ENCODE measurements around the gene FAM181B. TPM values are rescaled to one million over a fixed set of nuclear protein-coding genes. Genes with fewer than 3 reads are reported as not detected.

Gene FAM181B
- total and polyA plus RNA-seq, 3 donors from 2014 or later, result 0.45 to 1.2 (median 1.1) TPM

DNA sequence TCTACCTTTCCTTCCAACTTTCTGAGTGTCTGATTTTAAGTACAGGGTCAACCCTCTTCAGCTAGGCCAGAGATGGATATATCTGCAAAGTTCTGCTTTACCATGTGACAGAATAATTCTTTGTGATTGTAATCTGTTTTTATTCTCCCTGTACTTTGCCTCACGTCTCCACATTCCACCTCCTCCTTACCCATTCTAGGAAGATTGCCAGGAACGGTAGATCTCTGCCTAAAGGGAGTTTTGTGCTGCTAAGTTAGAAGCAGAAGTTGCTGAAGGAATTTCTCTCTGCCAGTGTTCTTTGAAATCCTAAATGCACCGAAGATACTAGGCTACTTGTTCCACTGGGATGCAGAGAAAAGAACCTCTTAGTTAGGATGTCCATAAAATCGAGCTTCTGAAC lies 20.7 kb upstream of the FAM181B start:
- TF ChIP-seq, protein P1, sequence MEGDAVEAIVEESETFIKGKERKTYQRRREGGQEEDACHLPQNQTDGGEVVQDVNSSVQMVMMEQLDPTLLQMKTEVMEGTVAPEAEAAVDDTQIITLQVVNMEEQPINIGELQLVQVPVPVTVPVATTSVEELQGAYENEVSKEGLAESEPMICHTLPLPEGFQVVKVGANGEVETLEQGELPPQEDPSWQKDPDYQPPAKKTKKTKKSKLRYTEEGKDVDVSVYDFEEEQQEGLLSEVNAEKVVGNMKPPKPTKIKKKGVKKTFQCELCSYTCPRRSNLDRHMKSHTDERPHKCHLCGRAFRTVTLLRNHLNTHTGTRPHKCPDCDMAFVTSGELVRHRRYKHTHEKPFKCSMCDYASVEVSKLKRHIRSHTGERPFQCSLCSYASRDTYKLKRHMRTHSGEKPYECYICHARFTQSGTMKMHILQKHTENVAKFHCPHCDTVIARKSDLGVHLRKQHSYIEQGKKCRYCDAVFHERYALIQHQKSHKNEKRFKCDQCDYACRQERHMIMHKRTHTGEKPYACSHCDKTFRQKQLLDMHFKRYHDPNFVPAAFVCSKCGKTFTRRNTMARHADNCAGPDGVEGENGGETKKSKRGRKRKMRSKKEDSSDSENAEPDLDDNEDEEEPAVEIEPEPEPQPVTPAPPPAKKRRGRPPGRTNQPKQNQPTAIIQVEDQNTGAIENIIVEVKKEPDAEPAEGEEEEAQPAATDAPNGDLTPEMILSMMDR (IDR thresholded peaks at IDR 0.05), result no peak
- no peak for TF ChIP-seq POLR2A (IDR thresholded peaks at IDR 0.05)
- Histone ChIP-seq H3K36me3 (ENCODE audit: low read depth, missing control alignments) (no peaks in the 10 kb centered on the region), H3K27me3 (no peaks in the 10 kb centered on the region), H3K4me3 (no peak overlapping the region), H3K4me1 (peaks cover 5% of the 10 kb centered on the region), H3K9me3 (no peaks in the 10 kb centered on the region), H3K27ac (no peak overlapping the region)
- WGBS, 2 donors, result 39 to 53% methylated on average over 4 of the region's 4 CpGs
- no peak for DNase-seq
- intact Hi-C loops (cut with DNase I; ENCODE audit: low total_unique reads), result no loop called here

DNA sequence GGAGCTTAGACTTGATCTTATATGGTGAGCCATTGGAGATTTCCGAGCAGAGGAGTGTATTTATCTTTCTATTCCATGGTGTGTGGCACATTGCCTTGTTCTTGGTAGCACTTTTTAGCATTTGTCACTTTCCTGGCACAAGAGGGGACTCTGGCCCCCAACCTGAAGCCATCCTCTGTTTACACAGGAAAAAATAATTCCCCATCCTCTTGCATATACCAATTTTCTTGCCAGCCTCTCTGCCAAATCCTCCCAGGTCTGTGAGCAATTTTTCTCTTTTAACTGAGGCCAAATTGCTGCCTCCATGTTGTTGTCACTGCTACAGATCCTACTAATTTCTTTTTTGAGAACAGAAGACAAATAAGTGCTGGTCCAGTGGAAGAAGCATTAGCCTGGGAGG lies 20.3 kb upstream of the FAM181B start:
- no peak overlapping the region for H3K4me3 ChIP-seq
- TF ChIP-seq, protein P1 (IDR thresholded peaks at IDR 0.05), result no peak
- no peak for TF ChIP-seq POLR2A (IDR thresholded peaks at IDR 0.05)
- WGBS, 2 donors, result 81 to 89% methylated on average over 1 of the region's 1 CpG
- no peaks in the 10 kb centered on the region for H3K27me3 ChIP-seq
- DNase-seq, result no peak
- H3K27ac ChIP-seq, result no peak overlapping the region
- no peaks in the 10 kb centered on the region for H3K9me3 ChIP-seq
- H3K4me1 ChIP-seq, result peaks cover 5% of the 10 kb centered on the region
- no peaks in the 10 kb centered on the region for H3K36me3 ChIP-seq (ENCODE audit: low read depth, missing control alignments)
- intact Hi-C loops (cut with DNase I; ENCODE audit: low total_unique reads), result no loop called here

DNA sequence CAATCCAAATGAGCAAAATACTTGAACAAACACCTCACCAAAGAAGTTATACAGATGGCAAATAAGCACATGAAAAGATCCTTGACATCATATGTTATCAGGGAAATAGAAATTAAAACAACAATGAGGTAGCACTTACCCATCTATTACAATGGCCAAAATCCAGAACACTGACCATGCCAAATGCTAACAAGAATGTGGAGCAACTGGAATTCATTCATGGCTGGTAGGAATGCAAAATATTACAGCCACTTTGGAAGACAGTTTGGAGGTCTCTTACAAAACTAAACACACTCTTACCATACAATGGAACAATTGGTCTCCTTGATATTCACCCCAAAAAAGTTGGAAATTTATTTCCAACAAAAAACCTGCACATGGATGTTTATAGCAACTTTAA lies 19.1 kb upstream of the FAM181B start:
- H3K9me3 ChIP-seq, result no peaks in the 10 kb centered on the region
- no peak for TF ChIP-seq POLR2A (IDR thresholded peaks at IDR 0.05)
- TF ChIP-seq, protein P1 (IDR thresholded peaks at IDR 0.05), result no peak
- H3K4me1 ChIP-seq, result peaks cover 5% of the 10 kb centered on the region
- H3K27me3 ChIP-seq, result no peaks in the 10 kb centered on the region
- intact Hi-C loops (cut with DNase I; ENCODE audit: low total_unique reads), result no loop called here
- DNase-seq, result no peak
- H3K27ac ChIP-seq, result no peak overlapping the region
- no peak overlapping the region for H3K4me3 ChIP-seq
- H3K36me3 ChIP-seq (ENCODE audit: low read depth, missing control alignments), result no peaks in the 10 kb centered on the region

DNA sequence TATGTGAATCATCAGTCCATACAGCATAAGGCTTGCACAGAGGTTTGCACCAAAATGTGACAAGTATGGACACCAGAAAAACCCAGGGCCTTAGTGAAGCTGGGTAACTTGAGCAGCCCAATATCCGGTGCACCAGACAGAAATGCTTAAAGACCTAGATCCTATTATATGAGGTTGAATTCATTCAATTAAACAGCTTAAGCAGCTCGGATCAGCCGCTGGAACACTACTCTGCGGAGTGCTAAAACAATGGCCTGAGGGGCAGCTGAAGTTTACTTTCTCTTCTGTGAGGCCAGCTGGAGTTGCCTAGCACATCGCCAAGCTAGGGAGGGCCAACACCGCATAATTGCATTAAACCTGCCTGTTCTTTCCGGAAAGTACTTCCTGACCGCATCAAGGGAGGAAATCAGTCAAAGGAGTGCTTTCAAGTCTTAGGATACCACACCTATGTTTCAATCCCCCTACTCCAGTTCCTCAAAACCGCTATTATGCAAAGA lies 17.0 kb upstream of the FAM181B start:
- 72 to 74% methylated on average over 9 of the region's 9 CpGs for WGBS, 2 donors
- H3K27ac ChIP-seq, result no peak overlapping the region
- intact Hi-C loops (cut with DNase I; ENCODE audit: low total_unique reads), result no loop called here

DNA sequence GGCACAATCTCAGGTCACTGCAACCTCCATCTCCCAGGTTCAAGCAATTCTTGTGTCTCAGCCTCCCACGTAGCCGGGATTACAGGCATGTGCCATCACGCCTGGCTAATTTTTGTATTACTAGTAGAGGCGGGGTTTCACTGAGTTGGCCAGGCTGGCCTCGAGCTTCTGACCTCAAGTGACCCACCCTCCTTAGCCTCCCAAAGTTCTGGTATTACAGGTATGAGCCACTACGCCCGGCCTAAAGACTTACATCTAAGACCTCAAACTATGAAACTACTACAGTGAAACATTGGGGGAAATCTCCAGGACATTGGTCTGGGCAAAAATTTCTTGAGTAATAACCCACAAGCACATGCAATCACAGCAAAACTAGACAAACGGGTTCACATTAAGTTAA lies 13.8 kb upstream of the FAM181B start:
- 87% methylated on average over 8 of the region's 8 CpGs for WGBS, 2 donors
- intact Hi-C loops (cut with DNase I; ENCODE audit: low total_unique reads), result no loop called here
- H3K36me3 ChIP-seq (ENCODE audit: low read depth, missing control alignments), result no peaks in the 10 kb centered on the region
- H3K4me3 ChIP-seq, result no peak overlapping the region
- DNase-seq, result no peak
- TF ChIP-seq POLR2A (IDR thresholded peaks at IDR 0.05), result no peak
- TF ChIP-seq, protein P1 (IDR thresholded peaks at IDR 0.05), result no peak
- no peaks in the 10 kb centered on the region for H3K4me1 ChIP-seq
- H3K9me3 ChIP-seq, result no peaks in the 10 kb centered on the region
- H3K27ac ChIP-seq, result no peak overlapping the region
- no peaks in the 10 kb centered on the region for H3K27me3 ChIP-seq

More for the DNA sequence above, 17.0 kb upstream of the FAM181B start:
- Histone ChIP-seq H3K4me1 (no peaks in the 10 kb centered on the region), H3K4me3 (no peak overlapping the region), H3K27me3 (no peaks in the 10 kb centered on the region), H3K36me3 (ENCODE audit: low read depth, missing control alignments) (no peaks in the 10 kb centered on the region), H3K9me3 (no peaks in the 10 kb centered on the region)
- TF ChIP-seq, protein P1 (IDR thresholded peaks at IDR 0.05), result no peak
- TF ChIP-seq POLR2A (IDR thresholded peaks at IDR 0.05), result no peak
- no peak for DNase-seq
